Measurements from ENCODE around the gene OBP2B. TPM values are rescaled to one million over a fixed set of nuclear protein-coding genes. Genes with fewer than 3 reads are reported as not detected.
"Not testable (repeated sequence)": the region's sequence is repeated elsewhere in the genome, so short reads cannot be mapped to it uniquely, and the experiment has no call there.

OBP2B gene
- total RNA-seq, 1 donor from 2014 or later: not detected

- H3K36me3 ChIP-seq (ENCODE audit: control insufficient read depth in 3 of 3, insufficient read depth in 3 of 3, low read length in 3 of 3); H3K9me3 ChIP-seq (ENCODE audit: control insufficient read depth in 3 of 3, low read length in 3 of 3); H3K4me1 ChIP-seq (ENCODE audit: control insufficient read depth in 3 of 3, insufficient read depth in 3 of 3, low read length in 3 of 3); H3K9ac ChIP-seq (ENCODE audit: low read depth in 1 of 3, low read length in 3 of 3); H3K4me3 ChIP-seq (ENCODE audit: low read length in 3 of 3); H3K27ac ChIP-seq (ENCODE audit: low read depth, low read length): not testable (repeated sequence)
- H3K27me3 ChIP-seq (ENCODE audit: control insufficient read depth in 3 of 3, insufficient read depth in 3 of 3, low read length in 3 of 3): peaks cover 5 to 14% (median 12%) of the 10 kb centered on the region in 3 donors
Observed at GRCh38 chr9:133169687-133170086, 39.4 kb downstream of the OBP2B start.

GRCh38 chr9:133169102-133169501 lies 39.9 kb downstream of the OBP2B start:
- H3K27ac ChIP-seq (ENCODE audit: low read depth, low read length): no peak overlapping the region
- peaks cover 10 to 20% (median 15%) of the 10 kb centered on the region in 3 donors for H3K27me3 ChIP-seq (ENCODE audit: control insufficient read depth in 3 of 3, insufficient read depth in 3 of 3, low read length in 3 of 3)
- no peak overlapping the region for H3K4me3 ChIP-seq (ENCODE audit: low read length in 3 of 3)
- H3K9ac ChIP-seq (ENCODE audit: low read depth in 1 of 3, low read length in 3 of 3): no peak overlapping the region
- H3K4me1 ChIP-seq (ENCODE audit: control insufficient read depth in 3 of 3, insufficient read depth in 3 of 3, low read length in 3 of 3): peaks cover 0 to 2% (median under 1%) of the 10 kb centered on the region in 3 donors
- no peaks in the 10 kb centered on the region for H3K36me3 ChIP-seq (ENCODE audit: control insufficient read depth in 3 of 3, insufficient read depth in 3 of 3, low read length in 3 of 3)
- no peaks in the 10 kb centered on the region for H3K9me3 ChIP-seq (ENCODE audit: control insufficient read depth in 3 of 3, low read length in 3 of 3)

GRCh38 chr9:133168432-133168831 lies 40.6 kb downstream of the OBP2B start:
- peaks cover 0 to 9% (median 6%) of the 10 kb centered on the region in 3 donors for H3K4me1 ChIP-seq (ENCODE audit: control insufficient read depth in 3 of 3, insufficient read depth in 3 of 3, low read length in 3 of 3)
- H3K27ac ChIP-seq (ENCODE audit: low read depth, low read length): no peak overlapping the region
- no peaks in the 10 kb centered on the region for H3K9me3 ChIP-seq (ENCODE audit: control insufficient read depth in 3 of 3, low read length in 3 of 3)
- no peak overlapping the region for H3K4me3 ChIP-seq (ENCODE audit: low read length in 3 of 3)
- no peak overlapping the region for H3K9ac ChIP-seq (ENCODE audit: low read depth in 1 of 3, low read length in 3 of 3)
- no peaks in the 10 kb centered on the region for H3K36me3 ChIP-seq (ENCODE audit: control insufficient read depth in 3 of 3, insufficient read depth in 3 of 3, low read length in 3 of 3)
- peaks cover 14 to 27% (median 21%) of the 10 kb centered on the region in 3 donors for H3K27me3 ChIP-seq (ENCODE audit: control insufficient read depth in 3 of 3, insufficient read depth in 3 of 3, low read length in 3 of 3)

DNA sequence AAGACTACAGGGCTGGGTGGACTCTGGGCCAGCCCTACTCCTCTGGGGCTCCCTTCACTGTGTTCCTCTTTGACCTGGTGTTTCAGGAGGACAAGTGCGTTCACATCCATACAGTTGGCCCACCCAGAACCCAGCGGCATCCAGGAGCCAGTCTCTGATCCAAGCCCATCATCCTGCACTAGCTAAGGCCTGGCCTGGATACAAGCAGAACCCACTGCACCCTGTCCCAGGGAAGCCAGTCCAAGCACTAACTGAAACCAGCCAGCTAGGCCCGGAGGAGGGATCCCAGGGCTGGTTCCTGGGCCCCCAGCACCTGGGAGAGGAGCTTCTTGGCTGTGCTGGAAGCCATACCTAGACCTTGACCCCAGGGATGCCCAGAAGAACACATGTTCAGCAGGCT lies 41.3 kb downstream of the OBP2B start:
- peaks cover 0 to 15% (median 9%) of the 10 kb centered on the region in 3 donors for H3K4me1 ChIP-seq (ENCODE audit: control insufficient read depth in 3 of 3, insufficient read depth in 3 of 3, low read length in 3 of 3)
- H3K9me3 ChIP-seq (ENCODE audit: control insufficient read depth in 3 of 3, low read length in 3 of 3): no peaks in the 10 kb centered on the region
- H3K27ac ChIP-seq (ENCODE audit: low read depth, low read length): no peak overlapping the region
- peaks cover 18 to 33% (median 27%) of the 10 kb centered on the region in 3 donors for H3K27me3 ChIP-seq (ENCODE audit: control insufficient read depth in 3 of 3, insufficient read depth in 3 of 3, low read length in 3 of 3)
- H3K9ac ChIP-seq (ENCODE audit: low read depth in 1 of 3, low read length in 3 of 3): no peak overlapping the region
- no peak overlapping the region for H3K4me3 ChIP-seq (ENCODE audit: low read length in 3 of 3)
- H3K36me3 ChIP-seq (ENCODE audit: control insufficient read depth in 3 of 3, insufficient read depth in 3 of 3, low read length in 3 of 3): no peaks in the 10 kb centered on the region

DNA sequence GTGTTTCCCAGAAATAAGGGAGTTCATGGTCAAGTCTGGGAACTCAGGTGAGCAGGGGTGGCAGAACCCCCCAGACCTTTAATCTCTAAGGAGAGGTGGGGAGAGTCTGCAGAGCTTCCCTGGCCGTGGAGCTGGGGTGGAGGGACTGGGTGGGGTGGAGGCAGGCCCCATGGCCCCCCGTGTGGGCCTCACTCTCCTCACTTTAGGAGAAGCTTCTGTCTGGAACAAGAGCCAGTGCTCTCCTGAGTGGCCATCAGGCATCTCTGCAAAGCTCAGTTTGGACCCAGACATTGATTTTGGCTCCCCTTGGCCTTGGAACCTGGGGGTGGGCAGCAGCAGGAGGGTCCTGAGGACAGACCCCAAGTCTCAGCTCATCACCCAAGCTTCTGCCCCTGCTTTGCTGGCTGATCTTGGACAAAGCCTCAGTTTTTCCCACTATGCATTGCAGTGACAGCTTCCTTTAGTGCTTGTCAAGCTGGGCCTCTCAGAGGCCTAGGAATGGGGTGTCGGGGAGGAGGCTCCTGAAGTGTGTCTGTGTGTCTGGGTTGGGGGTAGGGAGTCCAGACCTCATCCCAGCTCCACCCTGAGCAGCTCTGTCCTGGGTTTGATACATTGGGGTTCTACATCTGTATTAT lies 41.8 kb downstream of the OBP2B start:
- no peaks in the 10 kb centered on the region for H3K36me3 ChIP-seq (ENCODE audit: control insufficient read depth in 3 of 3, insufficient read depth in 3 of 3, low read length in 3 of 3)
- H3K4me3 ChIP-seq (ENCODE audit: low read length in 3 of 3): no peak overlapping the region
- peaks cover 19 to 38% (median 28%) of the 10 kb centered on the region in 3 donors for H3K27me3 ChIP-seq (ENCODE audit: control insufficient read depth in 3 of 3, insufficient read depth in 3 of 3, low read length in 3 of 3)
- peaks cover 0 to 17% (median 9%) of the 10 kb centered on the region in 3 donors for H3K4me1 ChIP-seq (ENCODE audit: control insufficient read depth in 3 of 3, insufficient read depth in 3 of 3, low read length in 3 of 3)
- H3K9ac ChIP-seq (ENCODE audit: low read depth in 1 of 3, low read length in 3 of 3): no peak overlapping the region
- H3K9me3 ChIP-seq (ENCODE audit: control insufficient read depth in 3 of 3, low read length in 3 of 3): no peaks in the 10 kb centered on the region
- no peak overlapping the region for H3K27ac ChIP-seq (ENCODE audit: low read depth, low read length)

- H3K9me3 ChIP-seq (ENCODE audit: control insufficient read depth in 3 of 3, low read length in 3 of 3): no peaks in the 10 kb centered on the region
- peaks cover 19 to 34% (median 22%) of the 10 kb centered on the region in 3 donors for H3K27me3 ChIP-seq (ENCODE audit: control insufficient read depth in 3 of 3, insufficient read depth in 3 of 3, low read length in 3 of 3)
- no peak overlapping the region for H3K27ac ChIP-seq (ENCODE audit: low read depth, low read length)
- H3K36me3 ChIP-seq (ENCODE audit: control insufficient read depth in 3 of 3, insufficient read depth in 3 of 3, low read length in 3 of 3): no peaks in the 10 kb centered on the region
- no peak overlapping the region for H3K4me3 ChIP-seq (ENCODE audit: low read length in 3 of 3)
- H3K4me1 ChIP-seq (ENCODE audit: control insufficient read depth in 3 of 3, insufficient read depth in 3 of 3, low read length in 3 of 3): peaks cover 0 to 17% (median 9%) of the 10 kb centered on the region in 3 donors
- no peak overlapping the region for H3K9ac ChIP-seq (ENCODE audit: low read depth in 1 of 3, low read length in 3 of 3)
Observed at GRCh38 chr9:133166392-133166791, 42.7 kb downstream of the OBP2B start.

DNA sequence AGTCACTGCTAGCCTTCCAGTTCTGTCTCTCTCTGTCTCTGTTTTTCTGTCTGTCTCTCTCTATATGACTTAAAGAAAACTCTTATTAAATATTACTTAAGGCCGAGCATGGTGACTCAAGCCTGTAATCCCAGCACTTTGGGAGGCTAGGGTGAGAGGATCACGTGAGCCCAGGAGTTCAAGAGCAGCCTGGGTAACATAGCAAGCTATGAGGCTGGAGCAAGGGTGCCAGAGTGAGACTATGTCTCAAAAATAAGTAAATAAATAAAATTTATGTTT lies 43.7 kb downstream of the OBP2B start:
- Histone ChIP-seq H3K27ac (ENCODE audit: low read depth, low read length) (no peak overlapping the region), H3K4me1 (ENCODE audit: control insufficient read depth in 3 of 3, insufficient read depth in 3 of 3, low read length in 3 of 3) (peaks cover 0 to 20% (median 12%) of the 10 kb centered on the region in 3 donors), H3K9me3 (ENCODE audit: control insufficient read depth in 3 of 3, low read length in 3 of 3) (no peaks in the 10 kb centered on the region)

GRCh38 chr9:133164191-133164590 lies 44.9 kb downstream of the OBP2B start:
- Histone ChIP-seq H3K27ac (ENCODE audit: low read depth, low read length) (no peak overlapping the region), H3K9me3 (ENCODE audit: control insufficient read depth in 3 of 3, low read length in 3 of 3) (no peaks in the 10 kb centered on the region), H3K9ac (ENCODE audit: low read depth in 1 of 3, low read length in 3 of 3) (peak overlapping the region; percentile 20 to 77 (median 62)), H3K36me3 (ENCODE audit: control insufficient read depth in 3 of 3, insufficient read depth in 3 of 3, low read length in 3 of 3) (no peaks in the 10 kb centered on the region), H3K4me3 (ENCODE audit: low read length in 3 of 3) (peak overlapping the region; percentile 29 to 65 (median 56)), H3K4me1 (ENCODE audit: control insufficient read depth in 3 of 3, insufficient read depth in 3 of 3, low read length in 3 of 3) (peaks cover 0 to 20% (median 12%) of the 10 kb centered on the region in 3 donors), H3K27me3 (ENCODE audit: control insufficient read depth in 3 of 3, insufficient read depth in 3 of 3, low read length in 3 of 3) (peaks cover 16 to 29% (median 24%) of the 10 kb centered on the region in 3 donors)

More for the DNA sequence above, 43.7 kb downstream of the OBP2B start:
- Histone ChIP-seq H3K36me3 (ENCODE audit: control insufficient read depth in 3 of 3, insufficient read depth in 3 of 3, low read length in 3 of 3) (no peaks in the 10 kb centered on the region), H3K4me3 (ENCODE audit: low read length in 3 of 3) (no peak overlapping the region), H3K9ac (ENCODE audit: low read depth in 1 of 3, low read length in 3 of 3) (no peak overlapping the region), H3K27me3 (ENCODE audit: control insufficient read depth in 3 of 3, insufficient read depth in 3 of 3, low read length in 3 of 3) (peaks cover 16 to 29% (median 24%) of the 10 kb centered on the region in 3 donors)

GRCh38 chr9:133163504-133164172 lies 45.4 kb downstream of the OBP2B start, which contains the start of gene GBGT1:
TSS of gene GBGT1 (minus strand) at chr9:133163914. CDS start at chr9:133162412, 1,502 bp downstream.
- Histone ChIP-seq H3K27ac (ENCODE audit: low read depth, low read length) (peak within 1 kb of the TSS; percentile 30), H3K9me3 (ENCODE audit: control insufficient read depth in 3 of 3, low read length in 3 of 3) (no peaks in the 10 kb centered on the region), H3K4me1 (ENCODE audit: control insufficient read depth in 3 of 3, insufficient read depth in 3 of 3, low read length in 3 of 3) (peaks cover 0 to 20% (median 12%) of the 10 kb centered on the region in 3 donors), H3K27me3 (ENCODE audit: control insufficient read depth in 3 of 3, insufficient read depth in 3 of 3, low read length in 3 of 3) (peaks cover 16 to 29% (median 24%) of the 10 kb centered on the region in 3 donors), H3K36me3 (ENCODE audit: control insufficient read depth in 3 of 3, insufficient read depth in 3 of 3, low read length in 3 of 3) (no peaks in the 10 kb centered on the region), H3K4me3 (ENCODE audit: low read length in 3 of 3) (peak within 1 kb of the TSS; percentile 56 to 69 (median 65)), H3K9ac (ENCODE audit: low read depth in 1 of 3, low read length in 3 of 3) (peak within 1 kb of the TSS; percentile 20 to 77 (median 62))

GRCh38 chr9:133162861-133163503 lies 46.1 kb downstream of the OBP2B start:
- Histone ChIP-seq H3K36me3 (ENCODE audit: control insufficient read depth in 3 of 3, insufficient read depth in 3 of 3, low read length in 3 of 3) (no peaks in the 10 kb centered on the region), H3K9me3 (ENCODE audit: control insufficient read depth in 3 of 3, low read length in 3 of 3) (no peaks in the 10 kb centered on the region), H3K4me1 (ENCODE audit: control insufficient read depth in 3 of 3, insufficient read depth in 3 of 3, low read length in 3 of 3) (peaks cover 0 to 20% (median 12%) of the 10 kb centered on the region in 3 donors), H3K27me3 (ENCODE audit: control insufficient read depth in 3 of 3, insufficient read depth in 3 of 3, low read length in 3 of 3) (peaks cover 16 to 29% (median 24%) of the 10 kb centered on the region in 3 donors), H3K27ac (ENCODE audit: low read depth, low read length) (peak overlapping the region; percentile 30), H3K4me3 (ENCODE audit: low read length in 3 of 3) (peak overlapping the region; percentile 56 to 69 (median 65)), H3K9ac (ENCODE audit: low read depth in 1 of 3, low read length in 3 of 3) (peak overlapping the region; percentile 10 to 77 (median 62))

Data from skeletal muscle tissue (tissue), 4 donors.